Measurements from ENCODE around the gene SENP2.
"Not testable (repeated sequence)": the region's sequence is repeated elsewhere in the genome, so short reads cannot be mapped to it uniquely, and the experiment has no call there.

Gene SENP2

GRCh38 chr3:185648396-185648795, 62.3 kb downstream of the SENP2 start:
- DNase-seq, result no peak

GRCh38 chr3:185649414-185649813, 63.3 kb downstream of the SENP2 start:
- no peak for DNase-seq

DNA sequence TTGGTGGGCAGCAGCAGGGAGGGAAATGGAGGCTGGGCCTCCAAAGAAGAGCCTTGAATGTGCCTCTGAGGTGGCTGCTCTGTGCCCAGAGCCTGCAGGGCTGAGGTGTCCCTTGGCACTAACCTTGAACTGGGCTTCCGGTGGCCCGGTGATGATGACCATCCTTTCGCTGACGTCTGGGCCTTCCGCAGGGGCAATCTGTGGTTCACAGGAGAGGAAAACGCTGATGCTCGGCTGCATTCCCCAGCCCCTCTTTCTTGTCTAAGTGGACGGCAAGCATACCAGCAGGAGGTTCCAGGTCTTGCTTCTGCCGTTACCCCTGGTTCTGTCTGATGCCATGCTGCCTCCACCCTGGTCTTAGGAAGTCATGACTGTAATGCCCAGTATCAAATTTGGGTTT, 65.9 kb downstream of the SENP2 start:
- no peak for DNase-seq

DNA sequence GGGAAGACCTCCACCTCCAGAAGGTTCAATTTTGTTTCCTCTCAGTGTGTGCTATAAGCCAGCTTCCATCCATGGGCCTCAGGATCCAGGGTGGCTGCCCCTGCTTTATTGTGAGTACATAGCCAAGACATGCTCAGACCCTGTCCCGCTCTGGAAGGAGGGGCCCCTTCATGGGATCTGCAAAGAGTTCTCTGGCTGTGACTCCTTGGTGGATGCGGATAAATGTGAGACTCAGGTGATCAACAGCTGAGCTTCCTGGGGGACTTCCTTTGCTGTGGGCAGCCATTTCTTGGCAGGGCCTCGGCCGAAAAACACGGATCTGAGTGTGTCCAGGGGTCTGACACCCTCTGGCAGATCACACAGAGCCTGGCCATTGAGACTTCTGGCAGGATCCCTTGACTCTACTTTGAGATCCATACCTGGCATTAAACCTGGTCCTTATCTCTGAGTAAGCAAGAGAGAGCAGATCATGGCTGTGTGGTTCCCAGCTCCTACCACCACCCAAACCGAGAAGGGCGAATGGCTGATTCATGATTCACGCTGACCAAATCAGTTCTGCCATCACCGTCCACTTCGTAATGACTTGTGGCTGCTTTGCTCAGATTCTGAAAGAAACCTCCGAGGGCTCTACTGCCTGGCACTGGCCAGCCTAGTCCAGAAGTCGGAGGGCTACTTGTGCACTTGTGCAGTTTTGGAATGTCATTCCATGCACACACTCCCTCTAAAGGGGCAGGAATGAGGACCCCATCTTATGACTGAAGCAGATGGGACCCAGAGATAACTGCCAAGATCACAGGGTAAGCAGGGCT, 68.1 kb downstream of the SENP2 start:
- DNase-seq, result no peak

- DNase-seq, result no peak
Measured at GRCh38 chr3:185654758-185655145, 68.7 kb downstream of the SENP2 start.

DNA sequence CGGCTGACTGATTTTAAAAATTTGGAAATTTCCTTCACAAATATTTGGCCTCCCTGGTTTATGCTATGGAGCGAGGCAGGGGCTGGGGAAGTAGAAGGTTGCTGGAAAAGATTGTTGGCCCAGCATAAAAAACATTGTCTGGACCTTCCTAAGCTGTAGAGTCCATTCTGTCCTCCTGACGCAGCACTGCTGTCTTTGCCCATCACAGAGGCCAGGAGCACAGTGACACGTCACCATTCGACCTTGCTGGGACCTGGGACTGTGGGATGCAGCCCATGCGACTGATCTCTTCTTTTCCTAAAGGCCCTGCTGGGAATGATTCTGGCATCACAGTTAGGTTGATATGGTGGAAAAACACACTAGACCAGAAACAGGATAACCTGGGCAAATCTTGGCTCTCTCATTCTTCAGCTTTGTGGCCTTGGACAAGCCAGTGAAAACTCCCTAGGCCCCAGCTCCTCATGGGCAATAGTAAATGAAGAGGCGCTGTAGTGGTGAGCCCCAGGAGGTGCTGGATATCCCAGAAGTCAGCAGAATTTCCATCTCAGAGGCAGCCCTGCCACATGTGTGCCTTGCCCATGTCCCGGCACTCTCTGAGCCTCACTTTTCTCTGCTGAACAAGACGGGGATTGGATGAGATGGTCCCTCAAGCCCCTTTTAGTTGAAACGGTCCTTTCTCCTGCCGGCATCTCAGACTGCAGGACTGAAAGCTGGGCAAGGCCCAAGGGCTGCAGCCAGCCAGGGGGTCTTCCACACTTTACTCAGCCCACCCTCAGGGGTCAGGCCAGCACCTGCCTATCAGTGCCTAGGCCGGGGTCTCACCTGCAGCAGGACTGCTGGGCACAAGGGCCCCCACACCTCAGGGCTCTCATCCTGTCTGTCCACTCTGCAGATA, 69.6 kb downstream of the SENP2 start:
- DNase-seq, result no peak

- DNase-seq, result no peak
Measured at GRCh38 chr3:185656321-185656840, 70.3 kb downstream of the SENP2 start.

DNA sequence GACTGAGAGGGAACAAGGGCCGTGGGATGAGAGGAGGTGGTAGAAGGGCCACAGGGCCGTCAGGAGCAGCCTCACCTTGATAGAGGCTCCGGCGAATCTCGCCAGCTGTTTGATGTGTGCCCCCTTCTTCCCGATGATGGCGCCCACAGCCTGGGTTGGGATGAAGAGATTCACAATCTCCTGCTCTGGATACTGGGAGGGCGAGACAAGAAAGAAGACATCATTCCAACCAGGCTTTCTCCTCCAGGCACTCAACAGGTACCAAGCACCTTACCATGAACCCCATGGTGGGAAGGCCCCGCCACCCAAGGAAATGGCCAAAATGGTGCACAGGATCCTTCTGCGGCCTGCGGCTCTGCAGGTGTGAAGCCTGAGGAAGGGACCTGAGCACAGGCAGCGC, 71.1 kb downstream of the SENP2 start:
- DNase-seq, result no peak

- DNase-seq, result no peak
Measured at GRCh38 chr3:185657691-185658503, 71.8 kb downstream of the SENP2 start.

DNA sequence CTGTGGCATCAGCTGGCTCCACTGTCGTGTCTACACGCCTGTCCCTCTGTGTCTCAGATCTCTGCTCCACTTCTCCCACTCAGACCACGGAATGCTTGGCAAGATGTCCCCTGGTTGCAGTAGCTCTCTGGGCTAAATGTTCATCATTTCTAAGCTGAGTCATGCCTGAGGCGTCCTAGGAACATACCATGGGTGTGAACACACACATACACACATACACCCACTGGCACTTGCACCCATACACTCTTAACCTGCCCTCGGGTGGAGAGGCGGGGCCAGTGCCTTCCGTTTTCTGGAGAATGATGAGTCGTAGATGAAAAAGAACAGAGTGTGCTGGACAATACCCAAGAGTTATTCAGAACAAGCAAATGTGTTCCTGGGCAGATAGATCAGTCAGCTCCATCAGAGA, 72.4 kb downstream of the SENP2 start:
- DNase-seq, result no peak

GRCh38 chr3:185658943-185659342, 72.8 kb downstream of the SENP2 start:
- DNase-seq, result no peak

DNA sequence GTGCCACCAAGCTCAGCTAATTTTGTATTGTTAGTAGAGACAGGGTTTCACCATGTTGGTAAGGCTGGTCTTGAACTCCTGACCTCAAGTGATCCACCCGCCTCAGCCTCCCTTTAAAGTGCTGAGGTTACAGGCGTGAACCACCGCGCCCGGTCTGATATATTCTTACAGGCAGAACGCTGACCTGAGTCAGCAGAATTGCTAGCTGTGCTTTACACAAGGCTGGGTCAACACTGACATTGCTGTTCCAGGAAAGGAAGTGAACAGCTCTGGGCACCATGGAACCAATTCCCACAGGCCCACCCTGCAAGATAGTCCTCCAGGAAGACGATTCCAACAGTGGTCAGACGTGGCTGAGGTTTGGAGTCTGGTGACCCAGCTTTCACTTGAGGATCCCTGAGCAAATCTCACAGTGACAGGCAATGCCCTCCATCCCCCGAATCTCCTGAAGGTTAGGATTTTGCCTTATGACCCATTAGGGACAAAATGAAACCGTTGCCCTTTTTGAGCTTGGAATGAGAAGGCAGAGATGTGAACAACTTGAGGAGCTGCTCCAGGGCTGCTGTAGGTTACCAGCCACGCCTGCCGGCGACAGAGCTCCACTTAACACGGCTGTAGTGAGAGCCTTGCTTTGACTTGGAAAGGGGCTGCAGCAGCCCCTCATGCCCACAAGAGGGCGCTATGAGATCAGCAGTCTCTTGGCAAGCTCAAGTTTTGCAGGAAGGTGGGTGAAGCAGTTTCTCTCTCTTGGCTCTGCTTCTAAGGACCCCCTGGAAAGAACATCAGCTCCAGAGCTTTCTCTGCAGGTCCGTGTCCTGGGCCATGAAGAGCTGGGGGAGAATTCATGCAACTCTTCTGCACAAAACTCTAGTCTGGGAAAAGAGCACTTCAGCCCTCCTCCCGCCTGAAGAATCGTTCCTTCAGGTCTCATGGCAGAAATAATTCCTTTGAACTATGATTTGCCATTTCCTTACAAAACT, 74.1 kb downstream of the SENP2 start:
- peak; percentile 49 for DNase-seq

DNA sequence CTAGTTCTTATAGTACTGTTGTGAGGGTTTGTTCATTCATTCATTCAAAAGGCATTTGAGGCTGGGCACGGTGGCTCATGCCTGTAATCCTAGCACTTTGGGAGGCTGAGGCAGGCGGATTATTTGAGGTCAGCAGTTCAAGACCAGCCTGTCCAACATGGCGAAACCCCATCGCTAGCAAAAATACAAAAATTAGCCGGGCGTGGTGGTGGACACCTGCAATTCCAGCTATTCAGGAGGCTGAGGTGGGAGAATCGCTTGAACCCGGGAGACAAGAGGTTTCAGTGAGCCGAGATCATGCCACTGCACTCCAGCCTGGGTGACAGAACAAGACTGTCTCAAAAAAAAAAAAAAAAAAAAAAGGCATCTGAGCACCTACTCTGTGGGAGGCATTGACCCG, 75.2 kb downstream of the SENP2 start:
- DNase-seq, result not testable (repeated sequence)

DNA sequence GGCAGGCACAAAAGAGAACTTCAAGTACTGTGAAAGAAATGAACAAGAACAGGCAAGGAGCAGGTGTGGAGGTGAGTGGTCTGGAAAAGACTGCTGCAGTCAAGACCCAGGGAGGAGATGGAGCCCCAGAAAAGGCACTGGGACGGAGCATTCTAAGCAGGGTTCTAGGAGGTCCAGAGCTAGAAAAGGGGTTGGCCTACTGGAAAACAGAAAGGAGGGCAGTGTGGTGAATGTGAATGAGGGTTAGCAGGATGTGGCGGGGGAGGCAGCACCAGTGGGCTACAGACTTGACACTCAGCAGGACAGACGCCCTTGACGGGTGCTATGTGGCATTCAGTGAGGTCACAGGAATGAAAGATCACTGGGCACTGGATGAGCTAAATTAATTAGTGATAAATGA, 75.7 kb downstream of the SENP2 start:
- no peak for DNase-seq

DNA sequence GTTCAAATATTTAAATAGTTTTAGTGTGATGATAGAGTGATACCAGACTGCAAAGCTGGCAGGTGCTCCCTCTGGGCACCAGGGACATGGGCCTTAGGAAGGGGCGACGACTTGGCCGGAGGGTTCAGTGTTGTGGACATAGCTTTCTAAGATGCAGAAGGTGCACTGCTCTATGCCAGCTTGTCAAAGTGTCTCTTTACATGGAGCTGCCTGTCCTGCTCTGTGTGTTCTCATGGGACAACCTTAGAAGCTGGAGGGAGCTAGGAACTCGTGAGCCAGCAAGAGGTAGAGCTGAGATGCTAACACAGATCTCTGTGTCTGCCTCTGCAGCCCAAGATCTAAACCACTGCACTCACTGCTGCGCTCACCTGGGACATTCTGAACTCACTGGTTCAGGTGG, 77.8 kb downstream of the SENP2 start:
- DNase-seq, result no peak

- no peak for DNase-seq
Measured at GRCh38 chr3:185667574-185667973, 81.5 kb downstream of the SENP2 start.

DNA sequence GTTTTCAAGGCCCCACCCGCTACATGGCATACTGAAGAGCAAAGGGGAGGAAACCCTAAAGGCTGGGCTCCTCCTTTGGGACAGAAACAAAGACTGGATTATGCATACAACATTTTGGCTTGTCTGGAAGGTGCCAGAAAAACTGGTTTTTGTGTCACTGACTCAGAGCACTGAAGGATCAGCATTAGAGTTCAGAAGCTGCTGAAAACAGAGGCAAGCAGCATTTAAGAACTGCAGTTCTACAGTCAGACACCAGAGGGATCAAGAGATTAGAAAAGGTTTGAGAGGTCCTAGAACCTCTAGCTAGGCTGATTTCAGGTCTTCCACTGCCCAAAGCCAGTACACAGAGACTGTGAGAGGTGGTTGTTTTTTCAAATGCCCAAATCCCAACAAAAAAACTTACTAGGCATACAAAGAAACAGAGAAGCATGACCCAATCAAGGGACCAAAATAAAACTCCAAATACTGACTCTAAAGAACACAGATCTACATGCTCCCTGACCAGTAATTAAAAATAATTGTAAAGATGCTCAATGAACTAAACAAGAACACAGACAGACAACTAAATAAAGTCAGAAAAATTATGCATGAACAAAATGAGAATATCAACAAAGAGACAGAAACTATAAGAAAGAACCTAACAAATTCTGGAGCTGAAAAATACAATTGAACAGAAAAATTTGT, 91.2 kb downstream of the SENP2 start:
- no peak for DNase-seq

DNA sequence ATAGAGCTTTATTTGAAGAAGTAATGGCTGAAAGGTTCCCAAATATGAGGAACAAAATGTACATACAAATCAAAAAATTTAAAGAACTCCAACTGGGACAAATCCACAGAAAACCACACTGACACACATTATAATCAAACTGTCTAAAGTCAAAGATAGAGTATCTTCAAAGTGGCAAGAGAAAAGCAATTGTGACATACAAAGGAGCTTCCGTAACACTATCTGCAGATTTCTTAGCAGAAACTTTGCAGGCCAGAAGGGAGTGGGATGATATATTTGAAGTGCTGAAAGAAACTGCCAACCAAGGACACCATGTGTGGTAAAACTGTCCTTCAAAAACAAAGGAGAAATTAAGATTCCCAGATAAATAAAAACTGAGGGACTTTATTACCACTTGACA, 91.9 kb downstream of the SENP2 start:
- no peak for DNase-seq

DNA sequence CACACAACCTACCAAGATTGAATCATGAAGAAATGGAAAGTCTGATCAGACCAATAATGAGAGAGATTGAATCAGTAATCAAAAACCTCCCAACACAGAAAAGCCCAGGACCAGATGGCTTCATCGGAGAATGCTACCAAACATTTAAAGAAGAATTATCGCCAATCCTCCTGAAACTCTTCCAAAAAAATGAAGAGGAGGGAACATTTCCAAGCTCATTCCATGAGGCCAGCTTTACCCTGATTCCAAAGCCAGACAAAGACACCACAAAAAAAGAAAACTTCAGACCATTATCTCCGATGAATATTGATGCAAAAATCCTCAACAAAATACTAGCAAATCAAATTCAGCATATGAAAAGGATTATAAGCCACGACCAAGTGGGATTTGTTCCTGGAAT, 94.1 kb downstream of the SENP2 start:
- DNase-seq, result no peak

All from activated T-cell treated with anti-CD3 and anti-CD28 coated beads for 4 hours (primary cell).